OCI-LY1 (cell line): Measurements from ENCODE around the gene LAT.
"Not testable (repeated sequence)": the region's sequence is repeated elsewhere in the genome, so short reads cannot be mapped to it uniquely, and the experiment has no call there.

Source experiments
- H2AFZ ChIP-seq: fragments of 200-600 bp; sonication (generic), shearing (Covaris generic); 2 replicates; pipeline ENCODE4 v1.6.0; 2014; ENCODE audit warnings: antibody characterized with exemption, mild to moderate bottlenecking, low read length
- H3F3A ChIP-seq: fragments of 200-600 bp; sonication (generic), shearing (Covaris generic); 2 replicates; pipeline ENCODE4 v1.6.0; 2014; ENCODE audit warnings: mild to moderate bottlenecking, antibody characterized with exemption, low read length, moderate library complexity; ENCODE audit not compliant: insufficient read depth
- H3K27ac ChIP-seq: fragments of 200-600 bp; sonication (generic); 2 replicates; pipeline ENCODE4 v1.5.1; 2014; ENCODE audit warnings: low read length, mixed run types, mild to moderate bottlenecking, low read depth; ENCODE audit not compliant: poor library complexity, severe bottlenecking
- H3K27me3 ChIP-seq: fragments of 200-600 bp; sonication (generic); 2 replicates; pipeline ENCODE4 v1.6.0; 2014; ENCODE audit warnings: antibody characterized with exemption, mild to moderate bottlenecking, low read length, moderate library complexity; ENCODE audit not compliant: insufficient read depth
- H3K36me3 ChIP-seq: fragments of 200-600 bp; sonication (generic); 2 replicates; pipeline ENCODE4 v1.6.1; 2014; ENCODE audit warnings: mild to moderate bottlenecking, antibody characterized with exemption, low read length, moderate library complexity, mixed read lengths; ENCODE audit not compliant: insufficient read depth
- H3K4me1 ChIP-seq: fragments of 200-600 bp; sonication (generic); 2 replicates; pipeline ENCODE4 v1.5.1; 2014; ENCODE audit warnings: mild to moderate bottlenecking, low read length, moderate library complexity; ENCODE audit not compliant: insufficient read depth, severe bottlenecking
- H3K4me2 ChIP-seq: fragments of 200-600 bp; sonication (generic), shearing (Covaris generic); 2 replicates; pipeline ENCODE4 v1.6.1; 2014; ENCODE audit warnings: low read length
- H3K4me3 ChIP-seq: fragments of 200-600 bp; sonication (generic); 2 replicates; pipeline ENCODE4 v1.5.1; 2014; ENCODE audit warnings: low read length, low read depth, mild to moderate bottlenecking, mixed read lengths; ENCODE audit not compliant: poor library complexity, severe bottlenecking
- H3K79me2 ChIP-seq: fragments of 200-600 bp; shearing (Covaris generic); 2 replicates; pipeline ENCODE4 v1.6.1; 2016; ENCODE audit warnings: mixed run types, low read length, mixed read lengths; ENCODE audit not compliant: insufficient read depth
- H3K9ac ChIP-seq: fragments of 200-600 bp; sonication (generic), shearing (Covaris generic); 2 replicates; pipeline ENCODE4 v1.6.1; 2014; ENCODE audit warnings: mild to moderate bottlenecking, low read length, mixed read lengths
- H3K9me2 ChIP-seq: fragments of 200-600 bp; sonication (generic), shearing (Covaris generic); 2 replicates; pipeline ENCODE4 v1.6.1; 2014; ENCODE audit warnings: low read depth, mild to moderate bottlenecking, low read length, mixed read lengths
- H3K9me3 ChIP-seq: fragments of 200-600 bp; shearing (Covaris generic); 2 replicates; pipeline ENCODE4 v1.6.1; 2014; ENCODE audit warnings: low read length, mixed read lengths
- H4K20me1 ChIP-seq: fragments of 200-600 bp; sonication (generic), shearing (Covaris generic); 2 replicates; pipeline ENCODE4 v1.6.0; 2016; ENCODE audit warnings: mild to moderate bottlenecking, low read length; ENCODE audit not compliant: insufficient read depth
- EZH2 ChIP-seq: fragments of 200-600 bp; sonication (generic), shearing (Covaris generic); IDR thresholded peaks from 2 replicates; pipeline ENCODE4 v1.8.0; 2017; ENCODE audit warnings: borderline replicate concordance, mixed run types, mild to moderate bottlenecking, antibody characterized with exemption, low read length, moderate library complexity, mixed read lengths
- TF ChIP-seq, protein P1 (sequence below): fragments of 200-600 bp; sonication (generic), shearing (Covaris generic); IDR thresholded peaks from 2 replicates; pipeline ENCODE4 v1.5.1; 2017; ENCODE audit warnings: mild to moderate bottlenecking, antibody characterized with exemption, low read length, moderate library complexity, mixed read lengths

LAT gene

DNA sequence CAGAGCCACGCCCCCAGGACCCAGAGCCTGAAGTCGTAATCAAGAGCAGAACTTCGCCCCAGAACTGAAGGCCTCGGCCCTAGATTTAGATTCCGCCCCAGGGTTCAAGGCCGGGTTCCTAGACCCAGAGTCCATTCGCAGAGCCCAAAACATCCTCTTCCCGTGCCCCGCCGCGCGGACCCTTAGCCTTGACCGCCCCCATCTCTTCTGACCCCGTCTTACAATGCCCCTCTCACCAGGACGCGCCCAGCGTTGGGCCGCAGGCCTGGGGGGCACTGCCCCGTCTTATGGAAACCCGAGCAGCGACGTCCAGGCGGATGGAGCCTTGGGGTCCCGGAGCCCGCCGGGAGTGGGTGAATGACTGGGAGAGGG is 48.1 kb upstream of the LAT start:
- H3K4me2 ChIP-seq: no peak overlapping the region
- H3K79me2 ChIP-seq: peaks cover 5% of the 10 kb centered on the region; the same call in 1 of the 2 replicates
- H3K4me1 ChIP-seq: peaks cover 17% of the 10 kb centered on the region
- no peaks in the 10 kb centered on the region for H3F3A ChIP-seq
- no peak overlapping the region for H2AFZ ChIP-seq
- H3K9me3 ChIP-seq: no peaks in the 10 kb centered on the region
- no peaks in the 10 kb centered on the region for H3K27me3 ChIP-seq
- H3K9ac ChIP-seq: no peak overlapping the region
- no peak overlapping the region for H3K27ac ChIP-seq
- no peak overlapping the region for H3K4me3 ChIP-seq
- peaks cover 42% of the 10 kb centered on the region for H3K36me3 ChIP-seq
- TF ChIP-seq EZH2: no peak
- TF ChIP-seq, protein P1, sequence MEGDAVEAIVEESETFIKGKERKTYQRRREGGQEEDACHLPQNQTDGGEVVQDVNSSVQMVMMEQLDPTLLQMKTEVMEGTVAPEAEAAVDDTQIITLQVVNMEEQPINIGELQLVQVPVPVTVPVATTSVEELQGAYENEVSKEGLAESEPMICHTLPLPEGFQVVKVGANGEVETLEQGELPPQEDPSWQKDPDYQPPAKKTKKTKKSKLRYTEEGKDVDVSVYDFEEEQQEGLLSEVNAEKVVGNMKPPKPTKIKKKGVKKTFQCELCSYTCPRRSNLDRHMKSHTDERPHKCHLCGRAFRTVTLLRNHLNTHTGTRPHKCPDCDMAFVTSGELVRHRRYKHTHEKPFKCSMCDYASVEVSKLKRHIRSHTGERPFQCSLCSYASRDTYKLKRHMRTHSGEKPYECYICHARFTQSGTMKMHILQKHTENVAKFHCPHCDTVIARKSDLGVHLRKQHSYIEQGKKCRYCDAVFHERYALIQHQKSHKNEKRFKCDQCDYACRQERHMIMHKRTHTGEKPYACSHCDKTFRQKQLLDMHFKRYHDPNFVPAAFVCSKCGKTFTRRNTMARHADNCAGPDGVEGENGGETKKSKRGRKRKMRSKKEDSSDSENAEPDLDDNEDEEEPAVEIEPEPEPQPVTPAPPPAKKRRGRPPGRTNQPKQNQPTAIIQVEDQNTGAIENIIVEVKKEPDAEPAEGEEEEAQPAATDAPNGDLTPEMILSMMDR: no peak
- H3K9me2 ChIP-seq: no peaks in the 10 kb centered on the region
- no peaks in the 10 kb centered on the region for H4K20me1 ChIP-seq

DNA sequence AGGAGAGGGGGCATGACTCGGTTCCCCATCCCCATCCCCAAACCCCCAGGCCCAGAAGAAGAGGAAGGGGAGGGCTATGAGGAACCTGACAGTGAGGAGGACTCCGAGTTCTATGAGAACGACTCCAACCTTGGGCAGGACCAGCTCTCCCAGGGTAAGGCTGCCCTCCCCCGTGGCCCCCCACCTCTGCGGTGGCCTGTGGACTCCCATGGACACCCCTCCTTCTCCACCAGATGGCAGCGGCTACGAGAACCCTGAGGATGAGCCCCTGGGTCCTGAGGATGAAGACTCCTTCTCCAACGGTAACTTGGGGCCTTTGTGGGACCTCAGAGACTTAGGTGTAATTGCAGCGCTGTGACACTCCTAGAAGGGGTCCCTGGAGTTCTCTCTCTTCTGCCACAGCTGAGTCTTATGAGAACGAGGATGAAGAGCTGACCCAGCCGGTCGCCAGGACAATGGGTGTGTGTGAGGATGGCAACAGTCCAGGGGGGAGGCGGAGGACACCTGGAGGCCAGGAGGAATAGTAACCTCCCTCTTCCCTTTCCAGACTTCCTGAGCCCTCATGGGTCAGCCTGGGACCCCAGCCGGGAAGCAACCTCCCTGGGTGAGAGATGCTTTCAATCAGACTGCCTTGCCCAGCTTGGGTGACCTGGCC is 47.5 kb upstream of the LAT start:
- Histone ChIP-seq H3K79me2 (peaks cover 3% of the 10 kb centered on the region; the same call in 1 of the 2 replicates), H3F3A (no peaks in the 10 kb centered on the region), H3K4me3 (no peak overlapping the region), H3K27ac (no peak overlapping the region), H3K27me3 (no peaks in the 10 kb centered on the region), H3K4me2 (no peak overlapping the region), H2AFZ (no peak overlapping the region), H3K9me2 (no peaks in the 10 kb centered on the region), H3K4me1 (peaks cover 12% of the 10 kb centered on the region), H3K36me3 (peaks cover 42% of the 10 kb centered on the region), H4K20me1 (no peaks in the 10 kb centered on the region), H3K9me3 (no peaks in the 10 kb centered on the region), H3K9ac (no peak overlapping the region)
- TF ChIP-seq, protein P1: no peak
- TF ChIP-seq EZH2: no peak

DNA sequence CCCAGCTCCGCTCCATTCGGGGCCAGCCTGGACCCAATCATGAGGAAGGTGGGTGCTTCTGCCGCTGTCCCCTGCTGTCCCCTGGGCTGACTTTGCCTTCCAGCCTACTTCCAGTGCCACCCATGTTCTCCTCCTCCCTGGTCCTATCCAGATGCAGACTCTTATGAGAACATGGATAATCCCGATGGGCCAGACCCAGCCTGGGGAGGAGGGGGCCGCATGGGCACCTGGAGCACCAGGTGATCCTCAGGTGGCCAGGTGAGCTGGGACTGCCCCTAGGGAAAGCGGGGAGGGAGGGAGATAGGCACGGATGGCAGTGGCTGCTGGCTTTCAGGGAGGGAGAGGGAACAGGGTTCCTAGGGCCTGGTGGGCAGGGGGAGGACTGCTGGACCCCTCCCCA is 46.1 kb upstream of the LAT start:
- no peak overlapping the region for H3K9ac ChIP-seq
- TF ChIP-seq, protein P1: no peak
- no peak for TF ChIP-seq EZH2
- no peaks in the 10 kb centered on the region for H3K79me2 ChIP-seq
- H3K4me3 ChIP-seq: no peak overlapping the region
- H3K36me3 ChIP-seq: peaks cover 42% of the 10 kb centered on the region
- H3K27ac ChIP-seq: no peak overlapping the region
- H3K4me2 ChIP-seq: no peak overlapping the region
- H2AFZ ChIP-seq: no peak overlapping the region
- H3F3A ChIP-seq: no peaks in the 10 kb centered on the region
- no peaks in the 10 kb centered on the region for H3K4me1 ChIP-seq
- no peaks in the 10 kb centered on the region for H4K20me1 ChIP-seq
- no peaks in the 10 kb centered on the region for H3K9me3 ChIP-seq
- no peaks in the 10 kb centered on the region for H3K27me3 ChIP-seq
- H3K9me2 ChIP-seq: no peaks in the 10 kb centered on the region

DNA sequence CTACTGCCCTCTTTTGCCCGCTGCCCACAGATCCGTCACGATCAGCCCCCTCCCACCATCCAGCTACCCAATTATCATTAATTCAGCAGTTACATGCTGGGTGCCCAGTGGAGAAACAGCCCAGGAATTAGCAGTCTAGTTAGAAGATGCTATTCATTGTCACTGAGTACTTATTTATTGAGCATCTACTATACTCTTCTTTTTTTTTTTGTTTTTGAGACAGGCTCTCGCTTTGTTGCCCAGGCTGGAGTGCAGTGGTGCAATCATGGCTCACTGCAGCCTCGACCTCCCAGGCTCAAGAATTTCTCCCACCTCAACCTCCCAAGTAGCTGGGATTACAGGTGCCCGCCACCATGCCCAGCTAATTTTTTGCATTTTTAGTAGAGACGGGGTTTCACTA is 45.0 kb upstream of the LAT start:
- not testable (repeated sequence) for H3K9me3 ChIP-seq, H2AFZ ChIP-seq, H4K20me1 ChIP-seq, H3K27me3 ChIP-seq, H3K27ac ChIP-seq, H3K4me1 ChIP-seq, H3K9ac ChIP-seq, H3K4me2 ChIP-seq, H3K4me3 ChIP-seq, H3F3A ChIP-seq, H3K9me2 ChIP-seq, H3K79me2 ChIP-seq
- peaks cover 33% of the 10 kb centered on the region for H3K36me3 ChIP-seq
